HG02870 (cell line): ENCODE data around the gene COL18A1.

Source experiments
- ATAC-seq: cut with Tn5 transposase; IDR thresholded peaks from one replicate; pipeline ENCODE4 v1.9.1; 2021; ENCODE audit warnings: mild to moderate bottlenecking, moderate library complexity; ENCODE audit not compliant: unreplicated experiment

Gene COL18A1

DNA sequence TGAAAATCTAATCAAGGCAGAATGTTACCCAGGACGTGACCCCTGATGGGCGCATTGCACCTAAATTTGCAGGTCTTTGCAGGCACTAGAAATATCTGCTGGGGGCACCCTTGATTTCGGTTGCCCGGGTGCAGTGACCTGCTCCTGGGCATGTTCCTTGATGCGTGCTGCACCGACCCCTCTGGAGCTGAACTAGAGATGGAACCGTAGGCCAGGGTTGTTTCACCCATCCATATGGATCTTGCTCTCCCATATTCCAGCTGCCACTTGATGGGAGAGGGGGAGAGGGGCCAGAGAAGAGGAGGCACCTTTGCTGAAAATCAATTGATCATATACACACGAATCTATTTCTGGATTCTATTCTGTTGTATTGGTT is 8.4 kb upstream of the COL18A1 start:
- ATAC-seq = no peak

DNA sequence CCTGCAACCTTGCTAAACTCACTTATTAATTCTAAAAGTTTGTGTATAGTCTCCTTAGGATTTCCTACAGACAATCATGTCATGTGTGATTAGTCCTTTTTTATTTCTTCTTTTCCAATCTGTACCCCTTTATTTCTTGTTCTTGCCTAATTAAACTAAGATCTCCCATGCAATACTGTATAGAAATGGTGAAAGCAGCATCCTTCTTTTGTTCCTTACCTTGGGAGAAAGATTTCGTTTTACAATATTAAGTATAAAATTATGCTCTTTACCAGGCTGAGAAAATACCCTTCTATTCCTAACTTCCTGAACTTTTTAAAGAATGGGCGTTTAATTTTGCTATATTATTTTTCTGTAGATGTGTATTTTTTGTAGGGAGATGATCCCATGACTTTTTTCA is 7.6 kb upstream of the COL18A1 start:
- no peak for ATAC-seq

DNA sequence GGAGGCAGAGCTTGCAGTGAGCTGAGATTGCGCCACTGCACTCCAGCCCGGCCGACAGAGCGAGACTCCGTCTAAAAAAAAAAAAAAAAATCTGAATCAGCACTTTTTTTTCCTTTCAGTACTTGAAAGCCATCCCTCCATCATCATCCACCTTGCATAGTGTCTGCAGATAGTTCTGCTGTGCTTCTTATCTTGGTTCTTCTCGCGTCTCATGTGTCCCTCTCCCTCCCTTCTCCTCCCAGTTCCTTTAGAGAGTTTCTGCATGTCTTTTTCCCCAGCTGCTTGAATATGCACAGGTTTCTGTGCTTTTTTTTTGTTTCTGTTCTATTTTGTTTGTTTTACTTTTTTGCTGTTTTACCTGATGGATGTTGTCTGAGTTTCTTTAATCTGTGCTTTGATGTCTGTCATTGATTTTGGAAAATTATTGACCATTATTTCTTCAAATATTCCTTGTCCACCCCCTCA is 3.9 kb upstream of the COL18A1 start:
- ATAC-seq = no peak

DNA sequence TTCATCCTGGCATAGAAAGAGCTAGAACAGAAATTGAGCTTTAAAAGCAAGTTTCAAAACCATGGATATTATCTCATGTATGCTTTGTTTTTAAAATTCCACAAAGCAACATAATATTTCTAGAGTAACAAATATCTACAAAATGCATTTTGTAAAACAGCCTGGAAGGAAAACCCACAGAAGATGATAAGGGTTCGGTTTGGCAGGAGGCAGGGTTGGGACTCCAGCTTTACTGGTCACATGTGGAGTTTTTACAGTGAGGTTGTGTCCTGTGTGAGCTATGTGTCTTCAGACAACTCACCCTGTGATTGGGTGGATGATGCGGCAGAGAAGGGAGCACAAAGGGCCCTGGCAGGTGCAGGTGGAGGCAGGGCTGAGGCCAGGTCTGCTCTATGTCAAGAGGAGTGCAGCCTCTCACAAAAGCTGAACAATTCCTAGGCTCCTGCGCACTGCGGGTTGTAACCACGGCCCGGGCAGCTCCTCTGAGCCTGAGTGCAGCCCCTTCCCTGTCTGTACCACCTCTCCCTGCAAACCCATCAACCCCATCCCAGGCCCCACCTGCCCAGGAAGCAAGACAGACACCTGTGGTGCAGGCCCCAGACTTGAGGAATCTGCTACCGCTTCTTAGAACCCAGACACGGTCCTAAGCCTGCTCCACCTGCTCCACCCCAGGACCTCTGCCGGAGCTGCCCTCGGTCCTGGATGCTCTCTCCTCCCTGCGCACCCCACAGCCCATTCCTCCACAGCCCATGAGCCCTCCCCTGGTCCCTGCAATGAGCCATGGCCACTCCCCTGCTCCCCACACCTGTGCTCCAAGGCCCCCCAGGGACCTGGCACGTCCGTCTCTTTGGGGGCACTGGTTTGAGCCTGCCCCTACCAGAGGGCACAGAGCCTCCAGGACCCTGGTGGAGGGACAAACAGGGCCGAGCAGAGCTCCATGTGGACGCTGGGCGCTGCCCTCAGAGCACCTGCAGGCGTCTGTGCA is 2.8 kb upstream of the COL18A1 start:
- no peak for ATAC-seq

DNA sequence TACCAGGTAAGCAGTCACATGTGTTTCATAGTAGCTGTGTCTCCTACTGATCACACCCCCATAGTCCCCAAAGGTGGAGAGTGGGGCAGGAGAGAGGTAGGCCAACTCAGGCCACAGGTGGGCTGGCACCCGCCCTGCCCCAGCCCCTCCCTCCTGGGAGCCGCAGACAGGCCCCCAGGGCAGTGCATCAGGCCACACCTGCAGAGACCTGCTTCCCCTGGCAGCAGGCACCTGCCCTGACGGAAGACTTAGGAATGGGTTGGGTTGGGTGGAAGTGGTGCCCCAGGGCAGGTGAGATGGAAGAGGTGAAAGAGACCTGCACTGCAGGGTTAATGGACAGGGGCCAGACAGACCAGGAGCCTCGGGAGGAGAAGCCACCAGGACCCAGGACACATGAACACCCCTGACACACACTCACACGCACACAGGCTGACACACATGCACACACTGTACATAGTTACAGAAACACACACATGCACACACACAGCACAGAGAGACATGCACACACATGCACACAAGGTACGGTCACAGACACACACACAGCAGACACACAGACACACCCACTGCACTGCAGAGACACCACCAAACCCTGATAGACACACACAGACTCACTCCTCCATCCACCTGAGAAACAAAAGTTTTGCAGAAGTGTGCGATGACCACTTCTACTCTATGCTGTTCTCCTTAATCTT is 1.7 kb upstream of the COL18A1 start:
- ATAC-seq = no peak

DNA sequence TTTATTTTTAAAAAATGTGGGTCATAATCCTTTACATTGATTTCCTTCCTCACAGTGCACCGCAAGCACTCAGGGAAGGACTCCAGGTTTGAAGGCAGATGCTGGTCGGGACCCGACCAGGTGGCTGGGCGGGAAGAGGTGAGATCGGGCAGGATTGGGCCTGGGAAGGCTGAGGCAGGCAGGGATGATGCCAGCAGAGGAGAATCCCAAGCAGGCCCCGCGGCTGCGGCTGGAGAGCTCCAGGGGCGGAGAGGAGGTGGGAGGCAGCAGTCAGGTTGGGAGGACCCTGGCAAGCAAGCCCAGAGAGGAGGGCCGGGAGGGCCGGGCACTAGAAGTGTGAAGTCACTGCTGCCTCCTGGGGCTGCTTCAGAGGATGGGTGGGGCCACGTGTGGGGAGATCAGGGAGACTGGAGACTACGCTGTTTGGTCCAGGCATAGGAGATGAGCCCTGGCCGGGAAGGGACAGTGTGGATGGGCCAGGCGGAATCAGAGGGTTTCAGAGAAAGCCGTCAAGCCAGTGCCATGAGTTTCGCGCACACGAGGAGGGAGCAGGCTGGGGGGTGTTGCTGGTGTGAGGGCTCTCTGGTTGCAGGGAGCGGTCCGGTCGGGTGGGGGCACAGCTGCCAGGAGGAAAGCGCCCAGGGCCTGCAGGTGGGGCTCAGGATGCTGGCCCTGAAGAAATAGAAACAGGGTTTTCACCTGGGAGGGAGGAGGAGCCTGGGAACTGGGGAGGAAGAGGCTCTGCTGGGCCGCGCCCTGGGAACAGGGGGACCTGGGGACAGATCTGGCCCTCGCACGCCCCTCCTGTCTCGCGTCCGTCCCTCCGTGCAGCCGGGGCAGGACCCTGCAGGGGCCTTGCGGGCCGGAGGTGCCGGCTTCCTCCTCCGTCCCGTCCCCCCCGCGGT is 888 bp upstream of the COL18A1 start:
- no peak for ATAC-seq

DNA sequence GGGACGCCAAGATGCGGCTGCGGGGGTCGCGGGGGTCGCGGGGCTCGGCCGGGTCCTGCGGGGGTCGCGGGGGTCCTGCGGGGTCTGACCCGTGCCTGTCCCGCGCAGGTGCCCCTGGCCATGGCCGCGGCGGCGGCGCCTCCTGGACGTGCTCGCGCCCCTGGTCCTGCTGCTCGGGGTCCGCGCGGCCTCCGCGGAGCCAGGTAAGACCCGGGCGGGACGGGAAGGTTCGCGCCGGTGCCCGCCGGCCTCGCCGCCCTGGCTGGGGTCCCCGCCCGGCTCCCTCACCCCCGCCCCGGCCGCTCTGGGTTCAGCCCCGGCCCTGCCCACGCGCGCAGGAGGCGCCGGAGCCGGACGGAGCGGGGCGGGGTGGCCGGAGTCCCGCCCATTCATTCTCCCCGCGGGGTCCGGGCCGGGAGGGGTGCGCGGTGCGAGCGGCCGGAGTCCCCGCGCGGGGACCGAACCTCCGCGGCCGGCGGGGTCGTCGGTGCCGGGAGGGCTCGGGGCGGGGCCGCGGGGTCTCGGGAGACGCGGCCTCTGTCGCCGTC is 380 bp downstream of the COL18A1 start:
- ATAC-seq = no peak

DNA sequence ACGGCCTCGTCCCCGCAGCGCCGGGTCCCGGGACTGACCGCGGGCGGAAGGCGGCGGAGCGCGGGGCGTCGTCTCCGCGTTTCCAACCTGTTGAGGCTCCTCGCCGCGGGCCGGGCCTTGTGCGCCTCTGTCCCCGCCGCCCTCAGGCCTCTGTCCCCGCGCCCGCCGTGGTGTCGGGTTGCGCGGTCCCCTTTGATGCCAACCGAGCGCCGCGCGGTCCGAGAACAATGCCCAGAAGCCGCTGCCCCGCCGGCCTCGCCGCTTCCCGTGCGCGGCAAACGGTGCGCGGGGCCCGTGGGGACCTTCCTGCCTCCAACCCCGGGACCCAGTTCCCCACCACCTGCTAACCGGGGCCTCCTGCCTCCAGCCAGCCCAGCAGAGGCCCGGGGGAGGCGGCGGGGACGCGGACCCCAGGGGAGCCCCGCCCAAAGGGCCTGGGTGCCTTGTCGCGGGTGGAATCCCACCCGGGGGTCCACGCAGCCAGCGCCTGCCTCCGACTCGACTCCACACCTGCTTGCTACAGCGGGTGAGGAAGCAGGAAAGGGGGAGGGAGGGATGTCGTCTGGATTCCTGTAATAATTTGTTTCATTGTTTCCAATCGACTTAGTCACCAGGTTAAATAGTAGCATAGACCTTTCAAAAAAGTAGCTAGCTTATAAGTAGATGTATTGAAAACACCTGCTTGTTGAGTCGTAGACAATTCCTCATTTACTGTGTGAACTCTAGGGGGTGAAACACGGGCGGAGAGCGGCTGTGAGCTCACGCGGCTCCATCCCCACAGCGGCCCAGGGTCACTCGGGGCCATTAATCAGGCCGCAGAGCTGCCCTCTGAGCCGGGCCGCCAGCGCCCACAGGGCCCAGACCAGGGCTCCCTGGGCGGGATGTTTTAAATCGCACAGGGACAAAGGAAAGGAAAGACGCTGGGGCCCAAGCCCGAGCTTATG is 1.1 kb downstream of the COL18A1 start:
- no peak for ATAC-seq

DNA sequence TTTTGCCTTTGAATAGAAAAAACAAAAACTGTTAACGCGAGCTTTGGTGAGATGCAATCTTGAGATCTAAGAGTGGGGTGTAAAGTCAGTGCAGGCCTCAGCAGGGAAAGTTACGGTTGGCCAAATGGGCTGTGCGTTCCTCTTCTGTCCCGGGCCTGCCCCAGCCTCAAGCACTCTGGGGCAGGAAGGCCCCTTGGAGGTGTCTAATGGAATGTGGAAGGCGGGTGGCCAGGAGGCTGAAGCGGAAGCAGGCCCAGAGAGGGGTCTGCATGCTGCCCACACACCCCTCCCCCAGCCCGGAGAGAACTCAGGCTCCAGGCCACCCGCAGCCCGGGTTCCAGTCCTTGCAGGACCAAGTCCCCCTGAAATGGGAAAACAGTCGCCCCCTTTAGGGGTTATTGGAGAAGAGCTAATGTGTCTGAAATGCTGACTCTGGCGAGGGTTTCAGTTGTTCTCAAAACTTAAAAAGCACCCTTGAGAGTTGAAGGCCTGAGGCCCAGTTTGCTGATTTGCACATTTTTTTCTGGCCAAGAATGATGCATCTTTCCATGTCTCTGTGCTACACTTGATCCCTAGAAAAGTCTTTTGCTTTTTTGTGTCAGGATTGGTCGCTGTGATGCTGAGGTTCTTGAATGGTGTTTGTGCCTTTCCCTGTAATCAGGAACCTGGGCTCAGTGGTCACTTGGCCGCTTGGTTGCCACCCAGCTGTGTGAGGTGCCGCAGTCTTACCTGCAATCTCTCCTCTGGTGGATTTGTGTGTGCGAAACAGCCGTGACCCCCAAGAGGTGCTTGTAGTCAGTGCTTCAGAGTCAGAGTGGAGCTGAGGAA is 2.0 kb downstream of the COL18A1 start:
- ATAC-seq = no peak

DNA sequence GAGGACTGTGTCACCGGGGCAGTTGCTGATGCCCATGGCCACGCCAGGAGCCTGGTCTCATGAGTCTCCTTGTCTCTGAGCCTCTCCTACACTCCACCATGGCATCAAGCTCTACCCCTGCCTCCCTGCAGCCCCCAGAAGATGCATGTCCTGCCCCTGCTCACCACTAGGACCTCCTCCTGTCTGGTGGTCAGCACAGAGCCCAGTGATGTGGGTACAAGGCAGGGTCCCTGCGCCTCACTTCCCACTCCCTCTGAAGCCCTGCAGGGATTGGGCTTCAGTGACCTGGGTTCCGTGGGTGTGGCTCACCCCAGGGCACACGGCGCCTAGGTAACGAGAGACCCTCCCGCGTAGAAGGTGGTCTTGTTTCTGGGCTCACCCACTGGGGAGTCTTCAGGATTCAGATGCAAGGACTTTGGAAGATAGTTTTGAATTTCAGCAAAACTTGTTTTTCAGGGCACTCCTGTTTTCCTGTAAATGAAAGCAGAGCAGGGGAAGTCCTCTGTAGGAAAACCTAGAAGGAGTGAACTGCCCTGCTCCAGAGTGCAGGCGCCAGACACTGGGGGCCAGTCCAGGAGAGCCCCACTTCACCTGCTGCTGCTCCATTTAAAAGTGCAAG is 2.8 kb downstream of the COL18A1 start:
- ATAC-seq = no peak

DNA sequence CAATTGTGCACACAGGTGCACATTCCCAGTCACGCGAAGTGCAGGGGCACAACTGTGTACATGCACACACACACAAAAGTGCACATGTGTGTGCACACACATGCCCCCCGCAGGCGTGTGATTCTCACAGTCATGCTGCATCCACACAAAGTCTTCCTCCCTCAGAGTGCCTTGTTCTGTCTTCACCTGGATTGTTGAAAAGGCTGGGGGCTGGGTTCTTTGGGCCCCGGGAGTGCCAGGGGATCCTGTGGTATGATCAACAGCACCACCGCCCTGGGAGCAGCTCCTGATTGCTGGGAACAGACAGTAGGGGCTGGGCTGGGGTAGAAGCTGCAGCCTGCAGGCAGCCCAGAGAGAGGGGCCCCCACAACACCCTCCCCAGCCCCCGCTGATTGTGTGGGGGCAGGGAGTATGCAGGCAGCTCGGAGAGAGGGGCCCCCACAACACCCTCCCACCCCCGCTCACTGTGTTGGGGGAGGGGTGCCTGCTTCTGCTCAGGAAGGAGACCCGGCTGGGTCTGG is 3.4 kb downstream of the COL18A1 start:
- ATAC-seq = no peak

DNA sequence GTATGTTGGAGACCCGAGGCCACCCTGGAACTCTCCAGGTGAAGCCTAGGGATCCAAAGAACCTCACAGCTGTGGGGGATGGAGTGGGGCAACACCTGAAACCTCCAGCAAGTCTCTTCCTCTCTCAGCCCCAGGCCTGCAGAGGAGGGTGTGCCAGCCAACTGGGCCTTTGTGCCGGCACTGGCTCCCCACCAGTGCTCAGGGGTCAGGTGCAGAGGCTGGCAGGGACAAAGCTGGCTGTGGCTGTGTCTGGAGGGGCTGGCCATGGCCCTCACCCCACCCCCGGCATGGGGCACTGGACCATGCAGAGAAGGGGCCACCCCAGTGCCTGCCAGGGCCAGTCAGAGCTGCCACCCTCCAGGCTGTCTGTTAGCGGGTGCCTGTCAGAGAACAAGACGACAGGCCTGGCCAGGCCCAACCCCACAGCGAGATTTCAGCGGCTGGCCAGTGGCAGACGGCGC is 3.9 kb downstream of the COL18A1 start:
- no peak for ATAC-seq

DNA sequence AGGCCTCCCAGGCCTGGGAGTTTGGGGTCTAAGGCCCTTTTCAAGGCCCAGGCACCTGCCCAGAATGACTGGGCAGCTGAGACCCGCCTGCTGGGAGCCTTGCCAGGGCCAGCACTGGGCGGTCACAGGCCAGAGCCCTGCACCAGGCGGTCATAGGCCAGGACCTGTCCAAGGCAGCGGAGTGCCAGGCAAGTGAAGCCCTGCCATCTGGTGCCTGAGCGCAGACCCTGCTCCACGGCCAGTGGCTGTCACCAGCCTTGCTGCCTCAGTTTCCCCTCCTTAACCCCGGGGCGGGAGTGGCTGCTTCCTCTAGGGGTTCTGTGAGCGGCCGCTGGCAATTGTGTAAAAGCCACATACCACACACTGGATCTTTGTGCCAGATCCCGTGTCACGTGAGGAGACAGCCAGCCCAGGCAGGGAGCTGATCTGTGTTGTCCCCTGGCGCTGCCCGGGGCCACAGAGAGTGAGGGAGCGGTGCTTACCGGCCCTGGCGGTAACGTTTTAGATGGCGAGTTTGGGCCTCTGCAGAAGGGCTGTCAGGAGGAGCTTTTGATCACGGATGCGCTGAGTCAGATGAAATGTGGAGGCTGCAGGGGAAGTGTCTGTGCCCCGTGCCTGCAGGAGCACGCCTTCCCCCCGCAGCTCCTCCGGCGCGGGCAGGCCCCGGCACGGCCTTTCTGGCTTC is 4.6 kb downstream of the COL18A1 start:
- no peak for ATAC-seq

DNA sequence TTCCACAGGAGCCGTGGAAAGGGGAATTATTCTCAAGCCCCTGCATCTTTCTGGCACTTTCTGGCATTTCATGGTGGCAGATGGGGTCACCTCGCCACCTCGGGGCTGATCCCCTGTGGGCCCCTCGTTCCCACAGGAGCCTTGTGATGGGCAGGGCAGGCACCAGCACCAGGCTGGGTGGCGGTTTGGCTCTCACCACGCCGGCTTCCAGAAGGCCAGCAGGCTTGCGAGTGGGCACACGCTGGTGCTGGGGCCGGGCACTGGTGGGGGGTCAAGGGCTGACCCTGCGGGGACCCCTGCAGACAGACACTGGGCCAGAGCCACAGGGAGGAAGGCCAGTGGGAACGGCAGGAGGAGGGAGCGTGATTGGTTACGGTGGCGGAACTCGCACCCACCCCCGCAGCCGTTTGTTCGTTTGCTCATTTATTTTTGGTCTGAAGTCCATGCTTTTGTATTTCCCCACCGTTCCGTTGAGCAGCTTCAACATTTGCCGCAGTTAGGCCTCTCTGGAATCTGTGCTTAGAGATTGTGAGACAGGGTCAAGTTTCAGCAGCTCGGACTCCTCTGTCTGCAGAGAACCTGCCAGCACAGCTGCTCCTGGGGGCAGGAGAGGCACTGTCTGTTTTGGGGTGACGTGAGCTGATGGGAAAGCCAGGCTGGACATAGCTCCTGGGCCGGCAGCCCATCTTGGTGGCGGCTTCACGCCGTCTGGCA is 5.3 kb downstream of the COL18A1 start:
- no peak for ATAC-seq

DNA sequence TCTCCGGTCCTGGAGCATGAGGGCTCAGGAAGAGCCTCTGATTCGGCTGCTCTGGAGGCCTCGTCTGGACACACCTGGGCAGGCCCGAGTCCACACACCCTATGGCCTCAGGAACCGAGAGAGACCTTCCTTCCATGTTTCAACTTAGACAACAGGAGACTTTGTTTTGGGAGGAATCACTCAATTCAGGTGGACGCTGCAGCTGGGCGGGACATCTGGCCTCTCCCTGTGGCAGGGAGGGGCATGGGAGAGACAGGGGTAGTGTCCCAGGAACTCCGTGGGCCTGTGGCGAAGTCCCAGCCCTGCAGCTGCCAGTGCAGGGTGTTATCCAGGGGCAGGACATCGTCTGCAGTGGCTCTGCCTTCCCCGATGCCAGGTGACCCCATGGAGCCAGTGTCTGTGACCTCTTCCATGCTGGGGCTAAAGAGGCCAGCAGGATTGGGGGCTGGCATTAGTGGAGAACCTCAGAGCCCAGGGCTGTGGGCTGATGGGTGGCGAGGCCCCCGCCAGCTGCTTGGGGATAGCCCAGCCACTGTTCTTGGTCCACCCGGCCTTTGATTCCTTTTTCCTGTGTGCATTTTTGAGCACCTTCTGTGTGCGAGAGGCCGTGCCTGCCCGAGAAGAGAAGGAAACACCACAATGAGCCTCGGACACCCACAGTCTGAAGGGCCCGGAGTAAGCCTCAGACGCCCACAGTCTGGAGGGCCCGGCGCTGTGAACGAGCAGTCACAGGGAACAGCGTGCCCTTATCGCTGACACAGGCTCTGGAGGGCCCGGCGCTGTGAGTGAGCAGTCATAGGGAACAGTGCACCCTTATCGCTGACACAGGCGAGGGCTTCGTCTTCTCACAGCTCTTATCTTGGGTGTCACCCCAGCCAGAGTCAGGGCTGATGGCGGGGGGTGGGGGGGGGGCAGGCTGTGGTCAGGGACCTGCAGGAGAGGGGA is 6.2 kb downstream of the COL18A1 start:
- ATAC-seq = no peak

DNA sequence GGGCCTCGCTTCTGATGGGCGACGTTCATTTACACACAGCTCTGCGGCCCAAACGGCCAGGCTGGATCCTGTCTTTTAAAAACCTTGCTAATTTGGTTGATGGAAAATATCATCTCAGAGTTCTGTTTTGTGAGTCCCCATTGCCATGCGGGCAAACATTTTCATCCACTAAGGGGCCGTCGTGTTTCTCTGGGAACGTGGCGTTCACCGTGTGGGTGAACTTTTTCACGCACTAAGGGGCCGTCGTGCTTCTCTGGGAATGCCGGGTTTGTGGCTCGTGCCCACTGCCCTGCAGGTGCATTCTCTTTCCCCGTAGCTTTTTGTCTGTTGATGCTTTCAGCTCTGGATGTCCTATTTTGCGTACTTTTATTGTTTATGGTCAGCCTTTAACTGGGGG is 6.8 kb downstream of the COL18A1 start:
- ATAC-seq = no peak
